H1 (cell line): ENCODE data around the gene SCNN1A. TPM values are rescaled to one million over a fixed set of nuclear protein-coding genes. Genes with fewer than 3 reads are reported as not detected.

ENCODE experiments used
- CTCF ChIA-PET: fragments of 300-600 bp; sonication (Branson Sonifier 250); formaldehyde crosslinking; loops from one replicate; lab custom pipeline; 2021; ENCODE audit not compliant: partially characterized antibody; lab: Charles Lee
- POLR2A ChIA-PET: fragments of 300-600 bp; sonication (Branson Sonifier 250); formaldehyde crosslinking; loops from one replicate; lab custom pipeline; 2021; ENCODE audit warnings: inconsistent platforms; ENCODE audit not compliant: partially characterized antibody; lab: Charles Lee
- DNase-seq, 2 experiments: peaks; one replicate each; pipeline versions ENCODE4 v3.0.0 to v3.0.0-alpha.2; 2010 to 2022; ENCODE audit warnings: low spot score in 2 of 2, low read depth in 1 of 2, mixed read lengths in 1 of 2
- FAIRE-seq: peaks from 2 replicates; lab custom pipeline; 2011; peaks lifted over from hg19 to GRCh38; lab: Jason Lieb, UNC
- H2AFZ ChIP-seq: 2 replicates; pipeline ENCODE4 v1.8.1; 2012; ENCODE audit warnings: low read length, inconsistent platforms
- H2AK5ac ChIP-seq: 2 replicates; pipeline ENCODE4 v1.6.1; 2013; ENCODE audit warnings: low read depth, low read length
- H2BK120ac ChIP-seq: replicated peaks from 2 replicates; pipeline ENCODE3; 2013; ENCODE audit warnings: low read depth, low read length, inconsistent platforms
- H2BK12ac ChIP-seq: 2 replicates; pipeline ENCODE4 v1.6.1; 2013; ENCODE audit warnings: low read depth, low read length
- H2BK15ac ChIP-seq: 2 replicates; pipeline ENCODE4 v1.6.1; 2013; ENCODE audit warnings: low read length
- H2BK20ac ChIP-seq: 2 replicates; pipeline ENCODE4 v1.6.1; 2013; ENCODE audit warnings: low read length
- H2BK5ac ChIP-seq: 2 replicates; pipeline ENCODE4 v1.6.1; 2013; ENCODE audit warnings: low read depth, low read length
- H3K14ac ChIP-seq: 2 replicates; pipeline ENCODE4 v1.6.1; 2013; ENCODE audit warnings: inconsistent platforms; ENCODE audit not compliant: insufficient read length
- H3K18ac ChIP-seq: 2 replicates; pipeline ENCODE4 v1.6.1; 2013; ENCODE audit warnings: low read length; ENCODE audit errors: extremely low read depth
- H3K23ac ChIP-seq: 2 replicates; pipeline ENCODE4 v1.6.1; 2013; ENCODE audit warnings: inconsistent platforms; ENCODE audit not compliant: insufficient read length
- H3K23me2 ChIP-seq: 2 replicates; pipeline ENCODE4 v1.6.1; 2013; ENCODE audit warnings: low read depth, low read length
- H3K27ac ChIP-seq: 2 replicates; pipeline ENCODE4 v1.6.1; 2011; ENCODE audit warnings: low read depth, low read length, inconsistent platforms
- H3K27me3 ChIP-seq, 4 experiments: replicated peaks in 1 of 4; 1 replicate in 1 of 4; 2 replicates in 3 of 4; pipeline versions ENCODE4 v1.6.1 to v1.8.1; 2011 to 2013; ENCODE audit warnings: low read length in 3 of 4, mild to moderate bottlenecking in 3 of 4, inconsistent platforms in 2 of 4, mixed read lengths in 2 of 4, moderate library complexity in 1 of 4; ENCODE audit not compliant: control insufficient read depth in 3 of 4, insufficient read depth in 3 of 4; ENCODE audit errors: extremely low read depth in 1 of 4
- H3K36me3 ChIP-seq, 4 experiments: 2 replicates each; pipeline versions ENCODE4 v1.6.1 to v1.8.1; 2011 to 2013; ENCODE audit warnings: mild to moderate bottlenecking in 4 of 4, low read length in 3 of 4, moderate library complexity in 2 of 4, control low read depth in 1 of 4, inconsistent platforms in 1 of 4; ENCODE audit not compliant: insufficient read depth in 4 of 4, control insufficient read depth in 2 of 4
- H3K4ac ChIP-seq: replicated peaks from 2 replicates; pipeline ENCODE3; 2013; ENCODE audit warnings: low read length, low read depth, mixed read lengths, inconsistent platforms; ENCODE audit not compliant: insufficient read length
- H3K4me1 ChIP-seq, 4 experiments: replicated peaks in 1 of 4; 1 replicate in 1 of 4; 2 replicates in 3 of 4; pipeline versions ENCODE4 v1.6.1 to v1.8.1; 2011 to 2013; ENCODE audit warnings: low read length in 3 of 4, inconsistent platforms in 2 of 4, mixed read lengths in 1 of 4; ENCODE audit not compliant: insufficient read depth in 4 of 4, control insufficient read depth in 3 of 4
- H3K4me2 ChIP-seq, 2 experiments: 2 replicates each; pipeline versions ENCODE4 v1.6.1 to v1.8.1; 2011 to 2013; ENCODE audit warnings: low read depth in 2 of 2, low read length in 2 of 2, control low read depth in 1 of 2, inconsistent platforms in 1 of 2, mild to moderate bottlenecking in 1 of 2; ENCODE audit not compliant: insufficient read depth in 1 of 2
- H3K4me3 ChIP-seq, 4 experiments: fragments of 200-600, 300-600 bp in 1 of 4; sonication (generic), shearing (Covaris generic), sonication (Bioruptor Twin) in 1 of 4; 2 replicates each; pipeline versions ENCODE4 v1.5.1 to v1.8.1; 2011 to 2016; ENCODE audit warnings: low read length in 4 of 4, low read depth in 3 of 4, control low read depth in 2 of 4, inconsistent platforms in 2 of 4, mild to moderate bottlenecking in 2 of 4, mixed read lengths in 1 of 4, moderate library complexity in 1 of 4; ENCODE audit not compliant: insufficient read depth in 2 of 4; ENCODE audit errors: extremely low read depth in 1 of 4
- H3K56ac ChIP-seq: replicated peaks from 2 replicates; pipeline ENCODE3; 2013; ENCODE audit warnings: low read depth, mild to moderate bottlenecking, mixed read lengths, low read length, inconsistent platforms; ENCODE audit not compliant: insufficient read length
- H3K79me1 ChIP-seq: 2 replicates; pipeline ENCODE4 v1.6.1; 2013; ENCODE audit warnings: low read depth, low read length, control low read depth
- H3K79me2 ChIP-seq, 2 experiments: 2 replicates each; pipeline versions ENCODE4 v1.6.1 to v1.8.1; 2012 to 2013; ENCODE audit warnings: low read length in 2 of 2, mild to moderate bottlenecking in 2 of 2, inconsistent platforms in 1 of 2; ENCODE audit not compliant: insufficient read depth in 2 of 2, control insufficient read depth in 1 of 2
- H3K9ac ChIP-seq, 4 experiments: replicated peaks in 1 of 4; 1 replicate in 1 of 4; 2 replicates in 3 of 4; pipeline versions ENCODE4 v1.6.1 to v1.8.1; 2011 to 2013; ENCODE audit warnings: low read depth in 3 of 4, low read length in 3 of 4, control low read depth in 2 of 4, mild to moderate bottlenecking in 2 of 4, moderate library complexity in 2 of 4, inconsistent platforms in 1 of 4; ENCODE audit errors: extremely low read depth in 1 of 4
- H3K9me3 ChIP-seq, 2 experiments: 2 replicates each; pipeline versions ENCODE4 v1.6.1 to v1.8.1; 2012 to 2013; ENCODE audit warnings: mild to moderate bottlenecking in 2 of 2, moderate library complexity in 2 of 2, control low read depth in 1 of 2, inconsistent platforms in 1 of 2, low read depth in 1 of 2, low read length in 1 of 2, mixed read lengths in 1 of 2; ENCODE audit not compliant: insufficient read depth in 2 of 2
- H4K20me1 ChIP-seq, 2 experiments: replicated peaks in 1 of 2; 2 replicates each; pipeline versions ENCODE3 to v1.8.1; 2011 to 2013; ENCODE audit warnings: inconsistent platforms in 2 of 2, low read length in 2 of 2, mild to moderate bottlenecking in 1 of 2; ENCODE audit not compliant: insufficient read depth in 2 of 2, control insufficient read depth in 1 of 2
- H4K5ac ChIP-seq: 2 replicates; pipeline ENCODE4 v1.6.1; 2013; ENCODE audit warnings: low read length, low read depth, mixed read lengths, inconsistent platforms; ENCODE audit not compliant: insufficient read length
- H4K8ac ChIP-seq: 2 replicates; pipeline ENCODE4 v1.8.0; 2013; ENCODE audit warnings: mild to moderate bottlenecking, moderate library complexity, low read length, inconsistent platforms; ENCODE audit not compliant: insufficient read depth; ENCODE audit errors: extremely low read depth
- H4K91ac ChIP-seq: replicated peaks from 2 replicates; pipeline ENCODE3; 2013; ENCODE audit warnings: low read length, mixed read lengths, inconsistent platforms; ENCODE audit not compliant: insufficient read length
- CHD1 ChIP-seq: IDR thresholded peaks from 2 replicates; pipeline ENCODE4 v1.6.1; 2012; ENCODE audit warnings: low read depth, low read length, improper control_type of control experiment
- RBBP5 ChIP-seq: IDR thresholded peaks from 2 replicates; pipeline ENCODE4 v1.7.1; 2012; ENCODE audit warnings: low read depth, mild to moderate bottlenecking, inconsistent platforms, low read length, moderate library complexity, borderline replicate concordance
- SIX5 ChIP-seq: IDR thresholded peaks from 2 replicates; pipeline ENCODE4 v1.6.1; 2011; ENCODE audit warnings: mild to moderate bottlenecking, low read depth, low read length
- ZNF274 ChIP-seq: IDR thresholded peaks from 2 replicates; pipeline ENCODE4 v1.7.0; 2012; ENCODE audit warnings: low read length, borderline replicate concordance; ENCODE audit errors: extremely low read depth
- WGBS, 2 experiments: shearing (Covaris generic) in 1 of 2; methylation state at CpG; one replicate each; pipeline versions ENCODE4 v1.1.6 to v1.1.7; 2013 to 2015; ENCODE audit warnings: low lambda C conversion rate in 2 of 2, mixed read lengths in 2 of 2, inconsistent platforms in 1 of 2, low coverage in 1 of 2, missing lambda C conversion rate in 1 of 2; ENCODE audit not compliant: insufficient replicate concordance in 2 of 2, insufficient coverage in 1 of 2, insufficient read length in 1 of 2; ENCODE audit errors: extremely low coverage in 1 of 2, missing lambda C conversion rate in 1 of 2; 5-methylcytosine and 5-hydroxymethylcytosine counted together
- polyA plus RNA-seq, 7 experiments: library from polyadenylated mRNA; depleted of rRNA in 3 of 7; stranded (reverse) in 5 of 7; unstranded in 2 of 7; fragments of >200 nt in 5 of 7; fragments of 200-250 nt in 2 of 7; gene quantifications; 1 replicate in 5 of 7; 2 replicates in 1 of 7; 4 replicates in 1 of 7; pipeline versions ENCODE4 v1.2.1 to v1.2.3, GENCODE V29; 2011 to 2013; ENCODE audit warnings: missing spikeins in 2 of 7, mixed read lengths in 2 of 7
- total RNA-seq: library from RNA; stranded (reverse); fragmentation: NEBNext Ultra II Directional; extraction: Animal tissue kit (Norgen Biotek cat#: 25700); gene quantifications from 2 replicates; pipeline ENCODE4 v1.2.1, GENCODE V29; 2021

The SCNN1A gene
- total and polyA plus RNA-seq, 2 of the 8 experiments (the other 6 are each of a cell fraction or from before 2014, with no cell fraction given): 85.5 to 156 TPM

DNA sequence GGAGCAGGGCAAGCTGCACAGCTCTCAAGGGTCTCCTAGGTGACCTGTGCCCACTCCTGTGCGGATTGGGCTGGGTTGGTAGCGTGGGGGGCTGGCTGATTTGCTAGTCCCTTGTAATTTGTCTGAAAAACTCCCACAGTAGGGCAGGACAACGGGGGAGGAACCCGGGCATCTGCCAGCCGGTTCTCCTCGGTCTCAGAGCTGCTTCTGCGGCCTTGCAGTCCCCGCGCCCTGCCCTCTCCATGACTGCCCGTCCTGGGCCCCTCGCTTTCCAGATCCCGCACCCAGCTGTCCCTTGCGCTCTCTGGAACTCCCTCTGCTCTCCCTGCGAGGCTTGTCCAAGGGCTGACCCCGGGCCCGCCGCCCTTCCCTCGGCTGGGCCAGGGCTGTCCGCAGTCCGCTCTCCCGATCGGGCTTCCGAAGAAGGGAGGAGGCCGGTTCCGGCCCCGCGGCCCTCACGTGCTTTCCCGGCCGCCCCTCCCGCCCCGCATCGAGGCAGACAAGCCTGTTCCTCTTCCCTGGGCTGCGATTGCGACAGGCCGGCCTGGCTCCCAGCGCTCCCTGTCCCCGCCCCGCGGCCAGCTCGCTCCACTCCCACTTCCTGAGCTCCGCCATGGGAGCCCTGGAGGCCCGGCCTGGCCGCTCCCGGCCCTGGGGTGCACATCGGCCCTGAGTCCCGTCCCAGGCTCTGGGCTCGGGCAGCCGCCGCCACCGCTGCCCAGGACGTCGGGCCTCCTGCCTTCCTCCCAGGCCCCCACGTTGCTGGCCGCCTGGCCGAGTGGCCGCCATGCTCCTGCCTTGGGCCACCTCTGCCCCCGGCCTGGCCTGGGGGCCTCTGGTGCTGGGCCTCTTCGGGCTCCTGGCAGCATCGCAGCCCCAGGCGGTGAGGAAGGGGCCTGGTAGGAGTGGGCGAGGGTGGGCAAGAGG, 8.5 kb upstream of the SCNN1A start, which contains the start of gene LTBR:
Gene LTBR, plus strand, starts transcription at position 591 of the 927 bp plus-strand sequence. Its CDS starts 197 bp downstream, at position 788.
- H3K56ac ChIP-seq: no peak within 1 kb of the TSS
- peak within 1 kb of the TSS; percentile 57 for H2BK120ac ChIP-seq
- H3K23ac ChIP-seq: no peak within 1 kb of the TSS
- H3K79me2 ChIP-seq: no peaks in the 10 kb centered on the region
- H2AFZ ChIP-seq: peak within 1 kb of the TSS; percentile 85
- H4K91ac ChIP-seq: peak within 1 kb of the TSS; percentile 92
- peaks cover 1% of the 10 kb centered on the region; the same call in 1 of the 2 replicates for H3K23me2 ChIP-seq
- peaks cover 0 to 27% (median 20%) of the 10 kb centered on the region in 4 experiments; a peak in 6 of 7 replicates for H3K4me1 ChIP-seq
- peaks cover 0 to 26% (median 20%) of the 10 kb centered on the region in 4 experiments; a peak in 6 of 7 replicates for H3K27me3 ChIP-seq
- H3K4ac ChIP-seq: peak within 1 kb of the TSS; percentile 62
- H2BK20ac ChIP-seq: peak within 1 kb of the TSS; percentile 88
- POLR2A ChIA-PET: interaction anchor here (0.7 to 6.8 kb wide), 18 partner anchors 7 to 184 kb away, joined by 3 to 57 read pairs (median 6); partner anchors contain the start of genes GAPDH, NOP2, SCNN1A and TAPBPL
- peak within 1 kb of the TSS in 1 of 4 experiments; percentile 37; a peak in 2 of 8 replicates for H3K4me3 ChIP-seq
- peak within 1 kb of the TSS; percentile 87 for H3K18ac ChIP-seq
- no peaks in the 10 kb centered on the region for H3K9me3 ChIP-seq
- no peaks in the 10 kb centered on the region for H4K20me1 ChIP-seq
- peak within 1 kb of the TSS in 1 of 4 experiments; percentile 20; a peak in 1 of 7 replicates for H3K9ac ChIP-seq
- H3K27ac ChIP-seq: no peak within 1 kb of the TSS
- H3K79me1 ChIP-seq: no peaks in the 10 kb centered on the region
- peak within 1 kb of the TSS; percentile 83; the same call in 1 of the 2 replicates for H2BK15ac ChIP-seq
- H3K14ac ChIP-seq: peak within 1 kb of the TSS; percentile 35
- H4K8ac ChIP-seq: peak within 1 kb of the TSS; percentile 97
- CTCF ChIA-PET: interaction anchor here (0.6 to 3.0 kb wide), 9 partner anchors 9 to 1523 kb away, joined by 3 to 19 read pairs (median 4); partner anchors contain the start of gene SCNN1A
- no peaks in the 10 kb centered on the region for H3K36me3 ChIP-seq
- WGBS, 2 experiments: 42% methylated on average over 38 of the region's 62 CpGs; no CpG with 5 or more reads in 1 of the 2 experiments
- peak in 1 of 2 experiments; percentile 85 for DNase-seq
- FAIRE-seq: no peak
- peak within 1 kb of the TSS; percentile 22 to 38; a peak in 3 of 4 replicates for H3K4me2 ChIP-seq
- H2AK5ac ChIP-seq: peak within 1 kb of the TSS; percentile 92
- peak within 1 kb of the TSS; percentile 97 for H2BK12ac ChIP-seq
- H4K5ac ChIP-seq: no peak within 1 kb of the TSS
- peak within 1 kb of the TSS; percentile 73; the same call in 1 of the 2 replicates for H2BK5ac ChIP-seq
- TF ChIP-seq ZNF274 (no peak), SIX5 (no peak), CHD1 (no peak), RBBP5 (peak; percentile 55; the same call in 1 of the 2 replicates)
